GM19468 (cell line): Measurements from ENCODE around the gene CTSH.

Source experiments
- ATAC-seq: cut with Tn5 transposase; IDR thresholded peaks from one replicate; pipeline ENCODE4 v1.9.1; 2021; ENCODE audit warnings: mild to moderate bottlenecking, moderate library complexity, moderate number of reproducible peaks; ENCODE audit not compliant: unreplicated experiment; ENCODE audit errors: extremely low read depth

Gene CTSH

DNA sequence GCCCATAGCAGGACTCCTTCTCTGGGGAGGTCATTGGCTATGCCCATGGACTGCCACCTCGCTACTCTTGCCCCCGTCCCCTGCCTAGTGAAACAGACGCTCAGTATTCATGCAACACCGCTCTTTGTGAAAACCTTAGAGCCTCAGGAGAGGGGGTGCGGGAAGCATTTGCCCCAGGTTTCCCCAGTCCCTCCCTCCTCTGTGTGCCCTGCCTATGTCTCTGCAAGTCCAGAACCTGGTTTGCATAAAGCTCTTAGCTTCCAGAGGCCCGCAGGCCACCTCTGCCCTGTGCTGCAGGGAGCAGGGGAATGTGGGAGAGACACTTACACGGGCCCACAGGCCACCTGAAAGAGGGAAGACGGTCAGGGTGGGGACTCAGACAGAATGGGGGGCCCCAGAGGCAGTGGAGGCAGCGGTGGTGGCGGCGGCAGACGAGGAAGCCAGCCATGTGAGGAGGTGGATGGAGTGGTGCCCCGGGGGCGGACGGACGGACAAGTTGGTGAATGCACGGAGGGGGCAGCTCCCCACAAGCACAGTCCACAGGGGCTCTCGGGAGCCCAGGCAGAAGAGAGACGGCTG is 33.8 kb upstream of the CTSH start:
- ATAC-seq, result no peak

DNA sequence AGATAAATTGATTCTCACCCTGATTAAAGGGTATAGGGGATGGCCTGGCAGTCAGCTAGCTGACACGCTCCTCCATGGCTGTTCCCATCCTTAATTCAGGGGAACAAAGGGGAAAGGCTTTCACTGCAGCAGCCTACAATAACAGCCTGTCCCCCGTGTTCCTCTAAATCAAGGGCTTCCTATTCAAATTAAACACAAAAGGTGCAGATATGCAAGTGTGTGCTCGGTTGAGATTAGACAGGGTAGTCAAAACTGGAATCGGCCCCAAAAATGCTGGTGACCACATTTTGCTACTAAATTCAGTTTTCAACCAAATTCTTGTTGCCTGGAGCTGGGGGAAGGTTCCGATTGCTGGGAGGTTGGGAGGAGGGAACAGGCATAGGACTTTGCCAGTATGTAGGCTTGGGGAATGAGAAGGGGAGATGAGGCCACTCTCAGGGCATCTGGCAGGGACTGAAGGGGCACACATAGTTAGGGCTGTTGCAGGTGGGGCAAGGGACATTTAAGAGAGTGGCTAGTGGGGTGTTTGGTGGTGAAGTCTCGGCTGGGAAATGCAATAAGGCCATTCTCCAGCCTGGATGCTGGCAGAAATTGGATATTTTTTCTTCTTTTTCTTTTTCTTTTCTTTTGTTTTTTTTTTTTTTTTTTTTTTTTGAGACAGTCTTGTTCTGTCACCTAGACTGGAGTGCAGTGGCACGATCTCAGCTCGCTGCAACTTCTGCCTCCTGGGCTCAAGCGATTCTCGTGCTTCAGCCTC is 32.9 kb upstream of the CTSH start:
- ATAC-seq, result no peak

DNA sequence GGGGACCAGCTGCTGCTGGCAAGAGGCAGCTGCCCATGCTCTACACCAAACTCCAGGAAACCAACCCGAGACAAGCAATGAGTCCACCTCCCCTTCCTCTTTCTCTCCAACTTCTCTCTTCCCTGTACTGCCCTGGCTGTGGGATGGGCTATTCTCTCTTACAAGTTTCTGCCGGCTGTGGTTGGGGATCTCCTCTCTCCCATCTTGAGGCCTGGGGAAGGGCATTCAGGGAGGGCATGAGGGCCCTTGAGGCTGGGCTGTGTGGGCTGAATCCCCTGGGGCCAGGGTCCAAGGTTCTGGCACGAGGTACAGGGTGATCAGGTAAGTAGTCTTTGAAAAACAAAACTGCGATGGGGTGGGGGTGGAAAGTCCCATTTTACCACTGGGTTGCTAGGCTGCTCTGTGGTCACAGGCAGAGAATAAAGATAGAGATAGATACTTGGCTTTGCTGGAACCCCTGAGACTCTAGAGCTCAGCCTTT is 32.3 kb upstream of the CTSH start:
- ATAC-seq, result peak; percentile 49

DNA sequence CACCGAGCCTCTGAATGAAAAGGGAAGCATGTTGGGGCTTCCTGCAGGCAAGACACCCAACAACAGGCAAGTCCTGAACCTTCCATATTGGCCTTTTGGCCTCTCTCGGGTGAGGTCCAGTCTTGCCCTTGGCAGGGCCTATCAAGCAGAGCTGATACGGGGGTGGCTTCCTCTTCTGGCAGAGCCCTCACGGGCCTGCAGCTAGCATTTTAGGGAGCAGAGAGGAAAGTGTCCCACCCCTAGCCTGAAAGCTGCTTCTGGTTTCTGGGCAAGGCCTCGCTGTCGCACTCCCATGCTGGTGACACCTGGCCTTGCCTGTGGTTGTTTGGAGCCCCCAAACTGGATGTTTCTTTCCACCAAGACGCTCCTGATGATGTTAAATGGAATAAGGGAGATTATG is 31.8 kb upstream of the CTSH start:
- ATAC-seq, result no peak

DNA sequence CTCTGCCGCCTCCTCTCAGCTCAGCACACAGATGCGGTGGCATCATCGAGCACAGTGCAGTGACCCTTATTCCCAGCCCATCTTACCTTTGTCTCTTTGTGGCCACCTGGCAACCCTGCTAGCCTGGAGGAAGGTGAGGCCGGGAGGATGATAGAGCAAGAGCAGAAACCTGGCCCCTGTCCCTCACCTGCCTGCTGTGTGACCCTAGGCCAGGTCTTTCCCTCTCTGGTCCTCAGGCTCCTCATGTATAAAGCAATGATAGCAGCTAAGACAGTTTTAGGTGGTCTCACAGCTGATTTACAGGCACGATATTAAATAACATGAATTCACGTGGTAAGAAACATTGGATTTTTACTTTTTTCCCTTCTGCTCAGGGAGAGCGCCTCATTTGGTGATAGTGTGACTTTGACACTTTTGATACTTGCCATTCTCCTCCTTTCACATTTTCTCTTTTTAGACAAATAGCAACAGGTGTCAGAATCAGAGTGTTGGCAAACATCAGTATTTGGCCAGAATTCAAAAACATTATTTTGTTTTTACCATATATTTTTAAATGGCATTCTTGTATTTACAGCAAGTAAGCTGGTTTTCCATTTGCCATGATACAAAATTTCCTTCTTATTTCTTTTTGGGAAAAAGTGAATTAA is 29.5 kb upstream of the CTSH start:
- ATAC-seq, result no peak

DNA sequence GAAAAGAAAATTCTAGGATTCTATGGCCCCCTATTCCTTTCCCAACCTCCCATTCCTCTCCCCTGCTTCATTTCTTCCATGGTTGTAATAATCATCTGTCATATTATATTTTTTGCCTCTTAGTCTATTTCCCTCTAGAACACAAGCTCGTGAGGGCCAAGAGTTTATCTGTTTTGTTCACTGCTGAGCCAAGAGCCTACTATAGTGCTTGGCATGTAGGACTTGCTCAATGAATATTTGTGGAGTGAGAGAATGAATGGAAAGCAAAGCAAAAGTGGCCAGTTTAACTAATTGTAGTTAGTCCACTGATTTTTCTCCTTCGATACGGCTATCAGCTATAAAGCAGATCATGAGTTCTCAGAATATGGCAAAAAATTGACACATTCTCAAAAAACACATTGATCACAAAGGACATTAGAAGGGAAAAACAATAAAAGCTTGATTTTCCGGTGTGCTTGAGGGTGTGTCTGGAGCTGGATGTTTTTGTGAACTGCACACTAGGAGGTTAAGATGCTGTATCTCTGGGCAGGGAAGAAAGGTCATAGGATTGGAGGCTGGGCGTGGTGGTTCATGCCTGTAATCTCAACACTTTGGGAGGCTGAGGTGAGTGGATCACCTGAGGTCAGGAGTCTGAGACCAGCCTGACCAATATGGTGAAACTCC is 25.0 kb upstream of the CTSH start:
- ATAC-seq, result no peak

DNA sequence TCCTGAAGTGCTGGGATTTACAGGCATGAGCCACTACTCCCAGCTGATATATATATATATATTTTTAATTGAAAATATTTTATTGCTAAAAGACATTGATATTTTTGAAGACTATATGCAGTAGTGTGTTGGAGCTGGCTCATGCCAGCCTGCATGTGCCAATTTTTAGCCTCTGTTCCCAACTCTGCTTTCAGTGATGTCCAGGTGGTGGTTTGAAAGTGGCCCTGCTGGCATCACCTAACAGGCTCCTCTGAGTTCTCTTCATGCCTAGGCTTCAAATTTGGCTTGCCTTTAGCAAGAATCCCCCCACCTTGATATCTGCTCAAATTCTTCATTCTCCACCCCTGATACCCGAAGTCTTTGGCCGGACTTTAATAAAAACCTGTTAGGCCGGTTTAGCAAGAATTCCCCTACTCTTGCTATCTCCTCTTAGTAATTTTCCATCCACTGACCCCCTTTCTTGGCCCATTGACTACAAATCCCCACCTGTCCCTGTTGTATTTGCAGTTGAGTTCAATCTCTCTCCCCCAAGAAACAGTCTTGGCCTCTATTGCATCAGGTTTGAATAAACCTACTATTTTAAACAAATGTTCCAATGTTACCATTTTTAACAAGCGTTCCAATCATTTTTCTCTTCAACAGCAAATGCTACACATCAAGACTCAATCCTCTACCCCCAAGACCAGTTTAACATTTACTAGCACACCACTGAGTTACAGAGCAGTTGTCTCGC is 23.9 kb upstream of the CTSH start:
- no peak for ATAC-seq

DNA sequence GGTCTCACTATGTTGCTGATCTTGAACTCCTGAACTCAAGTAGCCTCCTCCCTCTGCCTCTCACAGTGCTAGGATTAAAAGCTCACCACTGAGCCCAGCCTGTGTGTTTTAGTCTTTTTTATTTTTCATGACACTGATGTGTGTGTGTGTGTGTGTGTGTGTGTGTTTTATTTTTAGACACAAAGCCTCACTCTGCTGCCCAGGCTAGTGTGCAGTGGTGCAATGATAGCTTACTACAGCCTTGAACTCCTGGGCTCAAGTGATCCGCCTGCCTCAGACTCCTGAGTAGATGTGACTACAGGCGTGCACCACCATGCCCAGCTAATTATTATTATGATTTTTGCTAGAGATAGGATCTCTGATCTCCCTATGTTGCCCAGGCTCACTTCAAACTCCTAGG is 23.3 kb upstream of the CTSH start:
- ATAC-seq, result no peak

DNA sequence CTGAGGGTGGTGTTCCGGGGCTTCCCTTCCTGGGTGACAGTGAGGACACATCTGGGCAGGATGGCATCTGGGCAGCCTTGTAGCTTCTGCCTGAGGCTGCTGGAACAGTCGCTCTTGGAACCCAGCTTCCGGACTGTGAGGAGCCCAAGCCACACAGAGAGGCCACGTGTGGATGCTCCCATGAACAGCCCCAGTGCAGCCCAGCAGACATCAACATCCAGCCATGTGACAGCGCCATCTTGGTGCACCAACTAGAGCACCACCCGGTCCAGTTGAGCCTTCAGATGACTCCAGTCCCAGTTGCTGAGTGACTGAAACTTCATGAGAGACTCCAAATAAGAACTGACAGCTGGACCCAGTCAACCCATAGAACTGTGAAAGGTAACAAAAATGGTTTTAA is 15.5 kb upstream of the CTSH start:
- ATAC-seq, result no peak

DNA sequence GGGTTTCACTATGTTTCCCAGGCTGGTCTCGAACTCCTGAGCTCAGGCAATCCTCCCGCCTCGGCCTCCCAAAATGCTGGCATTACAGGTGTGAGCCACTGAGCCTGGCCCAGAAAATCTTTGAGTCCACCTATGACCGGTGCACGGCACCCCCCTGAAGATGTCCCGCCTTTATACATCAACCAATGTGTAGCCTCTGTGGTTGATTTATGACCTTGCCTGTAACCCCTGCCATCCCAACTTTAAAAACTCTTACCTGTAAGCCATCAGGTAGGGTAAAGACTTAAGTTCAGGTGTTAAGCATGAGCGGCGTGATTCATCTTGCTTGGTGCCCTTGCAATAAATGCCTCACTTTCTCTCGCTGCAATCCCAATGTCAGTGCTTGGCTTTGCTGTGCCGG is 14.5 kb upstream of the CTSH start:
- ATAC-seq, result no peak

DNA sequence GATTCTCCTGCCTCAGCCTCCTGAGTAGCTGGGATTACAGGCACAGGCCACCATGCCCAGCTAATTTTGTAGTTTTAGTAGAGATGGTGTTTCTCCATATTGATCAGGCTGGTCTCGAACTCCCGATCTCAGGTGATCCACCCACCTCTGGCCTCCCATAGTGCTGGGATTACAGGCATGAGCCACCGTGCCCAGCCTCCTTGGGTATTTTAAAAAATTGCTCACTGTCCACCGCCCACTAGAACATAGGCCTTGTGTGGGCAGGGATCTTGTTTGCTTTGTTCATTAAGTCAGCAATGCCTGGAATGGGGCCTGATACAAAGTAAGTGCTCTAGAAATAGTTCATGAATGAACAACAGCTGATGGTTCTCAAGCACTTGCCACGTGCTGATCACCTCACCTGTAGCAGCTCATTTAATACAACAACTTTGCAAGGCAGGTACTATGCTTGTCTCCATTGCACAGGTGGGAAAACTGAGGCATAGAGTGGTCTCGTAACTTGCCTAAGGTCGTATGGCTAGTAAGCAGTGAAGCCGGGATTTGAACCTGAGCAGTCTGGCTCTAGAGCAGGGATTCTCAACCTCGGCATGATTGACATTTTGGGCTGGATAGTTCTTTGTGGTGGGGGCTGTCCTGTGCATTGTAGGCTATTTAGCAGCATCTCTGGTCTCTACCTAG is 12.7 kb upstream of the CTSH start:
- ATAC-seq, result no peak

DNA sequence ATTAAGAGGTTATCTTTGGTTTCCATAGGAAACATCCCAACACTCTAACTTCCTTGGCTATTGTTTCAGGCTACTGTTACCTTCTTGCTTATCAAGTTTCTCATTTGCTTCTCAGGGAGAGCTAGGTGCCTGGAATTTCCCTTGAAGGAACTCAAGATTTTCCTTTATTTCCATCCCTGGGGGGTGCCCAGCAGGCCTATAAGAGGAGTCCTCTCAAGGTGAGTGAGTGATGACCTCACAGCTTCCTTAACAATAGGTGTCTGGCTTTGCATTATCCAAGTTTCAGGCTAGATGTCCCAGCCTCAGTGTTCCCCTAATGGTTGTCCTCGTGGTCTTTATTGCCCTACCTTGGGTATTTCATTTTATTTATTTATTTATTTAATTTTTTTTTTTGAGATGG is 12.1 kb upstream of the CTSH start:
- no peak for ATAC-seq

DNA sequence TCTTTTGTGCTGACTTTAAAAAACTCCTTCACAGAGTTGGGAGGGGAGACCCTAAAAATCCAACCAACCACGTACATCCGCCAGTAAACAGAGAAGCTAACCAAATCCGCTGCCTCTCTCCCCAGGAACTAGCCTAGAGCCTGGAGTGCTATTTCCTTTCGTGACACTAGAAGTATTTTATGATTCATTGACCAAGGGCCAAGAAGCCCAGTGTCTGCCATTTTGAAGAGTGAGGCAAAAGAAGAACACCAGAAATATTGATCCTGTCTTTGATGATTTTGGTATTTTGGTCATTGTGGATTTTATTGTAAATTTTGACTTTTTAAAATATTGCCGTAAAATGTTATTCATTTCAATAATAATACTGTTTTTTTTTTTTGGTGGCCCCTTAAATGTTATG is 10.5 kb upstream of the CTSH start:
- ATAC-seq, result no peak

DNA sequence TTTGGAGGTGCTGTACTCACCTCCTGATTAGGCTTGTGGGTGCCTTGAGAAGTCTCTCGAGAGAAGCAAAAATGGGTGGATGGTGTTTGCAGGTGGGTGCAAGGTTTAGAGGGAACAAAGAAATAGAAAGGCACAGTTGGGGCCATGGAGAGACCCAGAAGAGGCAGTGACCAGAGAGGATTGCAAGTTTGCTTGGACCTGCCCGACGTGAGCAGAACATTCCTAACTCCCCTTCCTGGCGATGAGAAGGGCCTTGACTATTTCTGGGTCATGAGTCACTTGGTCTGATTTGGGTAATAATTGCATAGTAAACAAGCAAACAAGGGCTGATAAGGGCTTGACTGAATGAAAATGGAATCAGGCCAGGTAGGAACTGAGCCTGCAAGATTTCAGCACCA is 7.0 kb upstream of the CTSH start:
- no peak for ATAC-seq

DNA sequence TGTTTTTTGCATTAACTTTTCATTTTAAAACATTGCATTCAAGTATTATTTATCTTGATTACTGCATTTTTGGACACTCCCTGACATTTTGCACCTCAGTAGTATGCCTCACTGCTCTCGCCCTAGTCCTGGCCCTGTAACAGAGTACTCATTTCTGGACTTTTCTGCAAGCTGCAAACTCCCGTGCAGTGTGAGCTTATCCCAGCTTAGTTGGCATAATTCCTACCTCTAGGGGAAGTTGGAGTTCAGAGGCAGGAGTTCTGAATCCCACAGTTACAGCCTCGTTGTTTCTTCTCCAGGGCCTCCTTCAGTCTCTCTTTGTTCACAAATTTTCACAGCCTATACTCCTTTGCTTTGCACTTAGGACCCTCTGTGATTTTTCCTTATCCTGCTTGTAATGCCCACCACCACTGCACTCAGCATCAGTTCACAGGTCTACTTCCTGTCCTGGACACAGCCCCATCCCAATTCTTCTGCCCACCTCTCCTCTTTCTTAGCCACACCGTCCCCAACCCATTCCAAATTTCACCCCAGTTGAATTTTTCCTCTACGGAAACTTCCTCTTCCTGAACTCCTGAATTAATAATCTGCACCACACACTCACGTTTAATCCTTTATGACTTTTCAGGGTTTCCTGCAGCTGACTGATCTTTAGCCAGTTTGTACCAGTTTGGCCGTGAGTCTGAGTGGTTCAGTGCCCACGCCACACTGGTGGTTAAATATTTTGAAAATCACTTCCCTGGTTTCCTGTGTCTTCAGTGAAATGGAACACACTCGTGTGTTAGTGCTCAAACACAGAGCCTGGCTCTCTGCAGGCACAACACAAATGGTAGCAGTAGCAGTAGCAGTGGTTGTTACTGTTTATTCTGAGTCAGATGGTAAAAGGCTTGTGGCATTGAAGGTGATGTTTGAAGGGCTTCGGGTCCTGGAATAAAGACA is 6.3 kb upstream of the CTSH start:
- ATAC-seq, result no peak

DNA sequence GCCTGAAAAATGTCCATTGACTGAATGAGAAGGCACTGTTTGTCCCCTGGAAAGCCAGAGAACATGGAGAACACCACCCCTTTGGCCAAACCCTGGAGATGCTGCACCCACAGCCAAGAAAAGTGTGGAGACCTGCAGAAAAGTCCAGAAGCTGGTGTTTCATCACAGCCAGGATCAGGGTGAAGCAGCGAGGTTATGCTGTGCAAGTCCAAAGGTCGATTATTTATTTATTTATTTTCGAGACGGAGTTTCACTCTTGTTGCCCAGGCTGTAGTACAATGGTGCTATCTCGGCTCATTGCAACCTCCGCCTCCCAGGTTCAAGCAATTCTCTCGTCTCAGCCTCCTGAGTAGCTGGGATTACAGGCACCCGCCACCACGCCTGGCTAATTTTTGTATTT is 5.5 kb upstream of the CTSH start:
- ATAC-seq, result no peak

DNA sequence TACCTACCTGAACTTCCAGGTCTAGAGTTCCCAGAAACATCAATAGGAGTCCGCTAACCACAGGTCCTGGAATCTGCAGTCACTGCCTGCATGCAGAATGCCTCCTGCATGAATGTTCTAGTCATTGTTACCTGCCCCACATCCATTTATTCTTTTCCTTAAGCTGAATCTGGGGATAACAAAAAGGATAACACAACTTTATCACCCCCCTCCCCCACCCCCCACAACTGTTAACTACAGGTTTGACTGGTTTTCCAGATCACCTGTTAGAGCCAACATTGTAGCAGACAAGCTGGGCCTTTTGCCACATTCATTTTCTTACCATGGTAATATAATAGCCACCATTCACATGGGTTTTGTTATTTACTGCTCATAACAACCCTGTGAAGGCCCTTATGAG is 4.6 kb upstream of the CTSH start:
- ATAC-seq, result no peak

DNA sequence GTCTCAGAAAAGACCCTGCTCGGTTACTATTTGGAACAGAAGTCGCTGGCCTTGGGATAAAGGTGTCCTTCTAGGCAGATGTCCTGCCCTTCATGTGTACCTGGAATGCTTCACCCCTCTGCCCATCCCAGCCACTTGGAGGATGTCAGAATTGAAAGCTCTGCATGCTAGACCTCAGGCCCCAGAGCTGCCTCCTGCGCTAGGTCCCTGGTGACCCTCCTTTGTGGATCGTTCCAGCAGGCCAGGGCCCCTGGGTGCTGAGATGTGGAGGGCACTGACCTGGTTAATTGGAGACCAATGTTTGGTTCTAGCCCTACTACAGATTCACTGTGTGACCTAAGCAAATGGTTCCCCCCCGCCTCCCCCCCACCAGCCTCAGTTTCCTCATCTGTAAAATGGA is 2.7 kb upstream of the CTSH start:
- no peak for ATAC-seq

DNA sequence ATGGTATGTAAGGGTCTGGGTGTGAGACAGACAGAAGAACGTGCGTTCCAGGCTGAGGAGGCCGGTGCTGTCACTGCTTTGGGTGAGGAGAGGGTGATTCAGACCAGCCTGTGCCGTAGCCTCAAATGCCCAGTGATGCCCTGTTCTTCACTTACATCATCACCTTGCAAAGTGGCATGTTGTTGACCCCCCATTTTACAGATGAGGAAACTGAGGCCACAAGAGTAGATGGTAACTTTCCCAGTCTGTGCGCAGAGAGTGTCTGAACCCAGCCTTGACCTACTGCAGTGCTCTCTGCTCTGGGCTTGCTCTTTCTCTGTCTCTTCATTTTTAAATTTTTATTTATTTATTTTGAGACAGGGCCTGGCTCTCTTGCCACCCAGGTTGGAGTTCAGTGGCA is 1.6 kb upstream of the CTSH start:
- no peak for ATAC-seq
